GM12872 (cell line): ENCODE data around the gene HSPG2.

Source experiments
- TF ChIP-seq, protein P1 (sequence below): IDR thresholded peaks from 3 replicates; pipeline ENCODE4 v1.5.1; 2011; ENCODE audit warnings: low read depth, mild to moderate bottlenecking, low read length, moderate library complexity; ENCODE audit not compliant: insufficient read depth

The HSPG2 gene

DNA sequence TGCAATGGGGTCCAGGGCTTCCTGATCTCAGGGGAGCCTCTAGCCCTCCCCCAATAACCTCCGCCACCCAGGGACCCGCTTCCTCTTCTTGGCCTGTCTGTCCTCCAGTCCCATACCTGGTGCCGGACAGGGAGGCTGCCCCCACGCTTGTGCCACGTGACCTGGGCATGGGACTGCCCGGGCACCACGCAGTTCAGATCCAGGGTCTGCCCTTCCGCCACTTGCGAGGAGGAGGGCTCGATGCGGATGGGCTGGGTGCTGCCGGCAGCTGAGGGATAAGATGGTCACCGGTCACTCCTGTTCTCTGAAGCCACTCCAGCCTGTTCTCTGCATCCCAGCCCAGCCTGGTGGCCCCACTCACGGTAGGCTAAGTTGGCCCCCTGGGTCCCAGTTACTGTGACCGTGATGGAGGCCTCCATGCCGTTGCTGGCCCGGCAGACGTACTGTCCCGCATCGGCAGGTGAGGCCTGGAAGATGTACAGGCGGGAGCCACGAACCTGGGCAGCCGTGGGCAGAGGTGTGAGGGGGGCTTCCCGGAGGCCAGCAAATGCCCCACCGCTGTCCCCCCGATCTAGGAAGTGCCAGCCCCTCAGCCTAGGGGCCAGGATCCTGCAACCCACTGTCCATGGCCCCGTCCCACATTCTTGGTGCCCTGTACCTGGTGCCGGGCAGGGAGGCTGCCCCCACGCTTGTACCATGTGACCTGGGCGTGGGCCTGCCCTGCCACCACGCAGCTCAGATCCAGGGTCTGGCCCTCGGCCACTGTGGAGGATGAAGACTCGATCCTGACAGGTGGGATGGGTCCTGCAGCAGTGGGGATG lies 85.5 kb downstream of the HSPG2 start:
- TF ChIP-seq, protein P1, sequence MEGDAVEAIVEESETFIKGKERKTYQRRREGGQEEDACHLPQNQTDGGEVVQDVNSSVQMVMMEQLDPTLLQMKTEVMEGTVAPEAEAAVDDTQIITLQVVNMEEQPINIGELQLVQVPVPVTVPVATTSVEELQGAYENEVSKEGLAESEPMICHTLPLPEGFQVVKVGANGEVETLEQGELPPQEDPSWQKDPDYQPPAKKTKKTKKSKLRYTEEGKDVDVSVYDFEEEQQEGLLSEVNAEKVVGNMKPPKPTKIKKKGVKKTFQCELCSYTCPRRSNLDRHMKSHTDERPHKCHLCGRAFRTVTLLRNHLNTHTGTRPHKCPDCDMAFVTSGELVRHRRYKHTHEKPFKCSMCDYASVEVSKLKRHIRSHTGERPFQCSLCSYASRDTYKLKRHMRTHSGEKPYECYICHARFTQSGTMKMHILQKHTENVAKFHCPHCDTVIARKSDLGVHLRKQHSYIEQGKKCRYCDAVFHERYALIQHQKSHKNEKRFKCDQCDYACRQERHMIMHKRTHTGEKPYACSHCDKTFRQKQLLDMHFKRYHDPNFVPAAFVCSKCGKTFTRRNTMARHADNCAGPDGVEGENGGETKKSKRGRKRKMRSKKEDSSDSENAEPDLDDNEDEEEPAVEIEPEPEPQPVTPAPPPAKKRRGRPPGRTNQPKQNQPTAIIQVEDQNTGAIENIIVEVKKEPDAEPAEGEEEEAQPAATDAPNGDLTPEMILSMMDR, result no peak

DNA sequence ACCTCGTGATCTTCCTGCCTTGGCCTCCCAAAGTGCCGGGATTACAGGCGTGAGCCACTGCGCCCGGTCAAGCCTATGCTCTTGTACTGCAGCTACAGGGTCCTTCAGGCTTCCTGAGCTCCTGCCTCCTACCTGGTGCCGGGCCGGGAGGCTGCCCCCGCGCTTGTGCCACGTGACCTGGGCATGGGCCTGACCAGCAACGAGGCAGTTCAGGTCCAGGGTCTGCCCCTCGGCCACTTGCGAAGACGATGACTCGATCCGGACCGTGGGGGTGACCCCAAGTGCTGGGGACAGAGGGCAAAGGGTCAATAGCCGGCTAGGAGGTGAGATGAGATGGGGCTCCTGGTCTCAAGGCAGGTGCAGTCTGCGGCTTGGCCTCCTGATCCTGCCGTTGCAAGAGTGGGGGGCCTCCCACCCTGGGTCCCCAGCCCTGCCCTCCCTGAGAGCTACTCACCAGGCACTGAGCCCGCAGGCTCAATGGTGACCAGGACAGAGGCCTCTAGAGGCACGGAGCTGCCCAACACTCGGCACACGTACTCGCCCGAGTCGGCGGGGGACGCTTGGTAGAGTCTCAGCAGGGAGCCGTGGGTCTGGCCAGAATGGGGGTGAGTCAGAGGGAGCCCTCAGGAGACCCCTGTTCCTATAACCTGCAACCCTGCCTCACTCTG lies 87.1 kb downstream of the HSPG2 start:
- TF ChIP-seq, protein P1, result no peak

DNA sequence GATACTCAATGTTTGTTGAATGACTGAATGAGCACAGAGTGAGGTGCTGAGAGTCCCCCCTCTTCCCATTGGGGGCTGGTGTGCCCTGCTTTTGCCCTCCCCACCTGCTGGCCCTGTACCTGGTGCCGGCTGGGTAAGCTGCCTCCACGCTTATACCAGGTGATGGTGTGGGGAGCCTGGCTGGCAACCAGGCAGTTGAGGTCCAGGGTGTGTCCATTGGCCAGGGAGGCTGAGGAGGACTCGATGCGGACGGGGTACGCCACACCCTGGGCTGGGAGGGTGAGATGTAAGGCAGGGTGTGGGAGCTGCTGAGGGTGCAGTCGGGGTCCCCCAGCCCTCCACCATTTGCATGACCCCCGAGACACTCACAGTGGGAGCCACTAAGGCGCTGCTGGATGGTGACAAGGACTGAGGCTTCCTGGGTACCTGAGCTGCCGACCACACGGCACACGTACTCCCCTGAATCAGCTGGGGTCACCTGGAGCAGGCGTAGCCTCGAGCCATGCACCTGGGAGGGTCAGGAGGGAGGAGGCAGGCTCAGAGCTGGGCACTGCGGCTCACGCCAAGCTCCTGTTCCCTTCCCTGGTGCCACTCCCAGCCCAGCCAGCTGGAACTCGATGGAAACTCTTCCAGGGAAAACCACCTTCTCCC lies 88.5 kb downstream of the HSPG2 start:
- TF ChIP-seq, protein P1, result no peak

DNA sequence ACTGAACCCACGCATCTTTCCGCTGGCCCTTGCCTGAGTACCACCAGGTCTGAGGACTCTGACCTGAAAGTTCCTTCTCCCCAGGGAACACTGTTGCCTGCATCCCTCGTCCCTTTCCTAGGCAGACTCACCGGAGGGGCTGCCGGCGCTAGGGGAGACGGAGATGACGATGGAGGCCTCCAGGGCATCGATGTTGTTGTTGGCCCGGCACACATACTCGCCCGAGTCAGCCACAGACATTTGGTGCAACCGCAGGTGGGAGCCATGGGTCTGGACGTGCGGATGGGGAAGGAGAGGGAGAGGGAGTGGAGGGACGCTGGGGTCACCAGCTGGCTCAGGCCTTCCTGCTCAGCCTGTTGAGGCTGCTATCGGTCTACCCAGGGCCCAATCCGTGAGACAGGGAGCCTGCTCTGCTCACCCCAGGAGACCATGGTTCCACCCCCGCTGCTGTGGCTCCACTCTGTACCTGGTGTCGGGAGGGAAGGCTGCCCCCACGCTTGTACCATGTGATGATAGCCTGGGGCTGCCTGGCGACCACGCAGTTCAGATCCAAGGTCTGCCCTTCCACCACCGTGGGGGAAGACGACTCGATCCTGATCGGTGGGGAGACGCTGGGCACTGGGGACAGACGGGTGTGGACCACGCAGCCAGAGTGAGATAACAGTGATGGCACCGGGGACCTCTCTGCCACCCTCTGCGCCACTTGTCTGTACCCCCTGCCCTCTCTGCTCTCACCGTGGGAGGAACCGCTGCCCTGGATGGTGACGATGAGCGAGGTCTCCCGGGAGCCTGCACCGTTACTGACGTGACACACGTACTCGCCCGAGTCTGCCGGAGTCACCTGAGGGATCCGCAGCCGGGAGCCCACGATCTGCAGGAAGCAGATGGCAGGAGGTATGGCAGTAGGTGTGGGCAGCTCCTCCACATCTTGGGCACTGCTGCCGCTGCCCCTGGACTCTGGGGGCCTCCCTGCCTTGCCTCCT lies 89.6 kb downstream of the HSPG2 start:
- TF ChIP-seq, protein P1, result no peak

DNA sequence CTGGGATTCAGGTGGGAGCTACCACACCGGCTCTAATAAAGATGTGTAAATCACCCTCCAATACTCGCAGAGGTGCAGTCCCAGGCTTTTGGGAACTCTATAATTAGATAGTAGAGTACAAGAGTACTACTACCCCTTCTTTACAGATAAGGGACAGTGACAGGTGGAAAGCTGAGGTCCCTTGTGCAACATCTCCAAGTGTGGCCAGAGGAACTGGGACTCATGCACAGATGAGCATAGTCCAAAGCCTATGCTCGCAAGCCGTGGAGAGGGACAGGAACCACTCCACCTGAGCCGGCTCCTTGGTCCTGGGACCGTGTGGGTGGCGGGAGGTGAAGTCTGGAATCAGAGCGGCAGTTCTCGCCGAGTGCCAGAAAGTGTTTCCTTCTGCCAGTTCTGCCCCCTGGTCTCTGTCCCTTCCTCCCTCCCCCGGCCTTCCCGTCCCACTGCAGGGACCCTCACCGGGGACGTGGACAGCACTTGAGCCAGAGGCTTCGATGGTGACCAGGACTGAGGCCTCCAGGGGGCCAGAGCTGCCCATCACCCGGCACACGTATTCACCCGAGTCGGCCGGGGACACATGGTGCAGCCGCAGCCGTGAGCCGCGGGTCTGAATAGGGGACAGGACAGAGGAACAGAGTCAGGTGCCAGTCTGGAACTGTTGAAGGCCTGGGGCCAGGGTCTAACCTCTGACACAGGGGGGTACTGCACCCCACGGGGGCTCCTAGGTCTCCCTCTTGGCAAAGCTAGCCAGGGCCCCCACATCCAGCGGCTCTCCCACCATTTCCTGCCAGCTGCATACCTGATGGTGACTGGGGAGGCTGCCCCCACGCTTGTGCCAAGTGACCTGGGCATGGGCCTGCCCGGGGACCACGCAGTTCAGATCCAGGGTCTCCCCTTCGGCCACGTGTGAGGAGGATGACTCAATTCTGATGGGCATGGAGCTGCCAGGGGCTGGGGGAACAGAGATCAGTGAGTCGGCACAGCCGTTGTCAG lies 91.2 kb downstream of the HSPG2 start:
- TF ChIP-seq, protein P1, result no peak

DNA sequence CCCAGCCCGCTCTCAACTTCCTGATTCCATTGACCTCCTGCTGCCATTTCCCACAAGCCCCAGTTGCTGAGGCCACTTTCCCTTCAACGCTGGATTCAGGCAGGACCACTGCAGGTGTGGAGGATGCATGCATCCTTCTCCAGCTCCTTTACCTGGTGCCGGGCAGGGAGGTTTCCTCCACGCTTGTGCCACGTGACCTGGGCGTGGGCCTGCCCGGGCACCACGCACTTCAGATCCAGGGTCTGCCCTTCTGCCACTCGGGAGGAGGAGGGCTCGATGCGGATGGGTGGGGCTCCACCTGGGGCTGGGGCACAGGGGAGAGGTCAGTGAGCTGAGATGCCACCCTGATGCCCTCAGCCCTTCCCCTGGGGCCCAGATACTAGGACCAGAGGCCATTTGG lies 93.1 kb downstream of the HSPG2 start:
- TF ChIP-seq, protein P1, result no peak
